Measurements from ENCODE around the gene DCC.

DNA sequence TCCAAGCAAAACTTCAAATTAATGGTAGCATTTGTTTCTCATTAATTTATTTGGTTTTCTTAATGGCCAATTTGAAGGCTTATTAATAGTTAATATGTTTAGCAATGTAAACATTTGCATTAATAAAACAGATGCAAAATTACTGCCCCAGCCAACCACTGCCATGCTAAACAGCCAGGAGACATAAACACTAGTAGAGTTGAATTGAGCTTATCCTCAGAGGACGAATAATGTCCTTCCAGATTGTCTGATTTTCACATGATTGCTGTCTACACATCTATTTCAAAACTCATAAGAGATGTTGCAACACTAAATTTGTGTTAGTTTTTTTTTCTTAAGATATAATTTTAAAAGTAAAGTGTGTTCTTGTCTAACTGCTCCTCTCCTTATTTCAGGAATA lies 128.5 kb downstream of the DCC start:
- TF ChIP-seq, protein P1, sequence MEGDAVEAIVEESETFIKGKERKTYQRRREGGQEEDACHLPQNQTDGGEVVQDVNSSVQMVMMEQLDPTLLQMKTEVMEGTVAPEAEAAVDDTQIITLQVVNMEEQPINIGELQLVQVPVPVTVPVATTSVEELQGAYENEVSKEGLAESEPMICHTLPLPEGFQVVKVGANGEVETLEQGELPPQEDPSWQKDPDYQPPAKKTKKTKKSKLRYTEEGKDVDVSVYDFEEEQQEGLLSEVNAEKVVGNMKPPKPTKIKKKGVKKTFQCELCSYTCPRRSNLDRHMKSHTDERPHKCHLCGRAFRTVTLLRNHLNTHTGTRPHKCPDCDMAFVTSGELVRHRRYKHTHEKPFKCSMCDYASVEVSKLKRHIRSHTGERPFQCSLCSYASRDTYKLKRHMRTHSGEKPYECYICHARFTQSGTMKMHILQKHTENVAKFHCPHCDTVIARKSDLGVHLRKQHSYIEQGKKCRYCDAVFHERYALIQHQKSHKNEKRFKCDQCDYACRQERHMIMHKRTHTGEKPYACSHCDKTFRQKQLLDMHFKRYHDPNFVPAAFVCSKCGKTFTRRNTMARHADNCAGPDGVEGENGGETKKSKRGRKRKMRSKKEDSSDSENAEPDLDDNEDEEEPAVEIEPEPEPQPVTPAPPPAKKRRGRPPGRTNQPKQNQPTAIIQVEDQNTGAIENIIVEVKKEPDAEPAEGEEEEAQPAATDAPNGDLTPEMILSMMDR (conservative IDR thresholded peaks at IDR 0.05 in 1 of 2, IDR thresholded peaks at IDR 0.05 in 1 of 2; ENCODE audit: low read depth in 1 of 2, low read length in 2 of 2) = no peak
- no peak for TF ChIP-seq EZH2 (IDR thresholded peaks at IDR 0.05; ENCODE audit: low read length, missing control alignments)

Data from fibroblast of lung (primary cell).